ENCODE measurements around the gene CREB3L1. TPM values are rescaled to one million over a fixed set of nuclear protein-coding genes. Genes with fewer than 3 reads are reported as not detected.

CREB3L1 gene
- total RNA-seq, 1 donor from 2014 or later, result 9.8 TPM

DNA sequence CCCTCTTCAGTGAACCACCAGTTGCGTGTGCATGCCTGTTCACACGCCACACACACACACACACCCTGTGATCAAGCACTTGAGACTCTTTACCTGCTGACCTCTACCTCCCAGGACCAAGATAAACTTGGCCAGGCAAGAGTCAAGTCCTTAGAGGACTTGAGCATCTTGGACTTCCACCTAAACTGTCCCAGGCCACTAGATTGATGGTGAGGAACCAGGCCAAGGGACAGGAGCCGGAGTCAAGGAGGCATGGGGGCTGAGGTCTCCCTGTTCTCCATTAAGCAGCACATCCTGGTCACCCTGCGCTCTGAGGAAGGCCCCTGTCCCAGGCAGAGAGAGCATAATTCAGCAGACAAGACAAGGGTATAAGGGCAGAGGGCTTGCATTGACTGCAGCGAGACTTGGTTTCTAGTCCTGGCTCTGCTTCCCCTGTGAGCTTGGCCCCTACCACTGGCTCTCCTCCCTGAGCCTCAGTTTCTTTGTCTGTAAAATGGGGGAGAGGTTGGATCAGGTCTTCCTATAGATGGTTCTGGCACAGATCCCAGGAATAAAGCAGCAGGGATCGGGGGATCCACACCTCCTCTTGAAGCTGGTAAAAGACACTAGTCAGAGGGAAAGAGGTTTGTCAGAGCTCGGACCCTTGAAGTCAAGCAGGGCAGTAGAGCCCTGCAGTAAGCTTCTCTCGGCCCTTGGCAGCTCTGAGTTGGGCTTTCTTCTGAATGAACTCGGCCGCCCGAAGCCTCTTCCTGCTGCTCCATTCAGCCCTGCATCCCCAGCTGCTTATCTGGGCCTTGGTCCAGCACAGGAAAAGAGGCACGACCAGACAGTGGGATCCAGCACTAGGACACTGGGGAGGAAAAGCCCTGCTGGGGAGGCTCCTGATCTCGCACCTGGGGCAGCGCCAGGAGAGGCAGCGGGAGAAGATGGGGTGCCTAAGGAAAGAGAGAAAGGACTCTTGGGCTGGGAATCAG is 2.0 kb downstream of the CREB3L1 start:
- no peaks in the 10 kb centered on the region for H3K36me3 Mint-ChIP-seq
- no peaks in the 10 kb centered on the region for H3K9me3 Mint-ChIP-seq
- DNase-seq (ENCODE audit: extremely low spot score, unreplicated experiment), result no peak
- H3K4me3 Mint-ChIP-seq, result peak overlapping the region; percentile 90
- H3K4me1 Mint-ChIP-seq (ENCODE audit: unreplicated experiment), result peaks cover 51% of the 10 kb centered on the region
- H3K27ac Mint-ChIP-seq, result peak overlapping the region; percentile 63
- H3K27me3 Mint-ChIP-seq, result peaks cover 36% of the 10 kb centered on the region
- TF ChIP-seq, protein P1, sequence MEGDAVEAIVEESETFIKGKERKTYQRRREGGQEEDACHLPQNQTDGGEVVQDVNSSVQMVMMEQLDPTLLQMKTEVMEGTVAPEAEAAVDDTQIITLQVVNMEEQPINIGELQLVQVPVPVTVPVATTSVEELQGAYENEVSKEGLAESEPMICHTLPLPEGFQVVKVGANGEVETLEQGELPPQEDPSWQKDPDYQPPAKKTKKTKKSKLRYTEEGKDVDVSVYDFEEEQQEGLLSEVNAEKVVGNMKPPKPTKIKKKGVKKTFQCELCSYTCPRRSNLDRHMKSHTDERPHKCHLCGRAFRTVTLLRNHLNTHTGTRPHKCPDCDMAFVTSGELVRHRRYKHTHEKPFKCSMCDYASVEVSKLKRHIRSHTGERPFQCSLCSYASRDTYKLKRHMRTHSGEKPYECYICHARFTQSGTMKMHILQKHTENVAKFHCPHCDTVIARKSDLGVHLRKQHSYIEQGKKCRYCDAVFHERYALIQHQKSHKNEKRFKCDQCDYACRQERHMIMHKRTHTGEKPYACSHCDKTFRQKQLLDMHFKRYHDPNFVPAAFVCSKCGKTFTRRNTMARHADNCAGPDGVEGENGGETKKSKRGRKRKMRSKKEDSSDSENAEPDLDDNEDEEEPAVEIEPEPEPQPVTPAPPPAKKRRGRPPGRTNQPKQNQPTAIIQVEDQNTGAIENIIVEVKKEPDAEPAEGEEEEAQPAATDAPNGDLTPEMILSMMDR (conservative IDR thresholded peaks at IDR 0.05), result no peak

DNA sequence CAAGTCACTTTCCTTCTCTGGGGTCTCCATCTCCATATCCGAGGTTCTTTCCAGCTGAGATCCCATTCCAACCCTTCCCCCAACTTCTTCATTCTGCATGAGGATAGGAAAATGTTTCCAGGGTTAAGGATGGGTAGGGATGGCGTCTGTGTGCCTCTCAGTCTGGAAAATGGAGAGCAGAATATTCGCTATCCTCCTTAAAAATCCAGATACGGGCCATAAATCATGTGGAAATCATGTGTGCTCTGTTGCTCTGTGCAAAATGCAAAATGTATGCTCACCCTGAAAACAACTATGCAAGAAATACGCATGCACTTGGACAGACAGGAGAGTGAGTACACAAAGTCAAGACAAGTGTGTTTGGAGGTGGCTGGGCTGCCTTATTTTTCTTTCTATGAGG is 3.2 kb downstream of the CREB3L1 start:
- Mint-ChIP-seq H3K36me3 (no peaks in the 10 kb centered on the region), H3K9me3 (no peaks in the 10 kb centered on the region), H3K27ac (no peak overlapping the region), H3K4me1 (ENCODE audit: unreplicated experiment) (peaks cover 44% of the 10 kb centered on the region), H3K4me3 (peak overlapping the region; percentile 58), H3K27me3 (peaks cover 36% of the 10 kb centered on the region)
- TF ChIP-seq, protein P1 (conservative IDR thresholded peaks at IDR 0.05), result no peak
- no peak for DNase-seq (ENCODE audit: extremely low spot score, unreplicated experiment)

DNA sequence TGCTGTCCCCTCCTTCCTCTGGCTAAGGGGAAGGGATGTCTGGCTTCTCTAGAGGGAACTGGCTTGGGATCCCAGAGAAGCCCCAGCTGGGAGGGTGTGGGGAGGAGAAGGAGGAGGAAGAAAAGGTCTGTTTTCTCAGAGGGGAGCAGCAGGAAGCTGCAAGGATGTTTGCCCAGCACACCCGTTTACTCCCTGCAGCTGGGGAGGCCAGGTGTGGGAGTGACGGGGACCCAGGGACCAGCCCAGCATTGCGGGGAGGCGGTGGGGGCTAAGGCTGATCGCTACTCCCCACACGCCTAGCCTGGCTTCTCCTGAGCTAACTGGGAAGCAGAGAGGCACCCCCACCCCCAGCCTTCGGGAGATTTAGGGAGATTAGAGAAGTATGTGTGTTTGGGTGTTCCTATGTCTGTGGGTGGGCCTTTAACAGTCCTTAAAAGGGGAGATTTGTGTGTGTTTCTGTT is 3.9 kb downstream of the CREB3L1 start:
- Mint-ChIP-seq H3K27me3 (peaks cover 35% of the 10 kb centered on the region), H3K4me3 (peak overlapping the region; percentile 3), H3K9me3 (no peaks in the 10 kb centered on the region), H3K27ac (no peak overlapping the region), H3K4me1 (ENCODE audit: unreplicated experiment) (peaks cover 37% of the 10 kb centered on the region), H3K36me3 (no peaks in the 10 kb centered on the region)
- DNase-seq (ENCODE audit: extremely low spot score, unreplicated experiment), result no peak
- TF ChIP-seq, protein P1 (conservative IDR thresholded peaks at IDR 0.05), result no peak

DNA sequence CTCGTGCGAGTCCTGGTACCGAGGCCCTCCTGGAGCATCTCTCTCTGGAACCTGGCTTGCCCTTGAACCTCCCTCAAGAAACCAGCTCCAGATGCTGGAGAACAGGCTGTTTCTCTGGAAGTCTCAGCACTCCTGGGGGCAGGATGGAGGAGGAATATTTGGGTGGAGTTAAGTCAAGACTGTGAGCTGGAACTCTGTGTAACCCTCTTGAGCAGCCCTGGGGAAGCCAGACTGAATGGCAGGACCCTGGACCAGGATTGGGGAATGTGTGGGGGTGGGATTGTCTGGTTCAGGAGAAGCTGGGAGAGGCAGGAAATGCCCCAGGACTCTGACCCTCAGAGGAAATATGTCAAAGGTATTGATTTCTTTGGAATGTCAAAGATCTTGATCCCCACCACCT is 7.7 kb downstream of the CREB3L1 start:
- Mint-ChIP-seq H3K36me3 (no peaks in the 10 kb centered on the region), H3K4me1 (ENCODE audit: unreplicated experiment) (peaks cover 33% of the 10 kb centered on the region), H3K27me3 (peaks cover 16% of the 10 kb centered on the region), H3K27ac (no peak overlapping the region), H3K9me3 (no peaks in the 10 kb centered on the region), H3K4me3 (no peak overlapping the region)
- TF ChIP-seq, protein P1 (conservative IDR thresholded peaks at IDR 0.05), result no peak
- no peak for DNase-seq (ENCODE audit: extremely low spot score, unreplicated experiment)

DNA sequence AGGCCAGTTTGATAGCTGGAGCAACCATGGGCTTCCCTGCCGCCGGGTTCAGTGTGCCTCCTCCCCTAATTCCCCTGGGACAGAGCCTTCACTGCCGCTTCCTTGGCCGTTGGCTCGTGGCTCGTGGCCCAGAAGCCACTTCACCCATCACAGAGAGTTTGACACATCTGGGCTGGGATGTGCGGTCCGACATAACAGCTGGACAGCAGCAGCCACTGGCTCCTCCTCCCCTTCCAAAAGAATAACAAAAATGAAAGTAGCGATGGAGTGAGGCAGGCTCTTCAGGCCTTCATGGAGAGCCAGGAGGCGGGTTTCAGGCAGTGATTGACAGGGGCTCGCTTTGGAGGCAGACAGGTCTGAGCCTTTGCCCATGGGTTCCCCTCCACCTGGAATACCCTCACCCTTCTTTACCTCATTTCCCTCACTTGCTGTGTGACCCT is 8.2 kb downstream of the CREB3L1 start:
- no peak overlapping the region for H3K4me3 Mint-ChIP-seq
- H3K36me3 Mint-ChIP-seq, result no peaks in the 10 kb centered on the region
- TF ChIP-seq, protein P1 (conservative IDR thresholded peaks at IDR 0.05), result no peak
- H3K27me3 Mint-ChIP-seq, result peaks cover 12% of the 10 kb centered on the region
- H3K4me1 Mint-ChIP-seq (ENCODE audit: unreplicated experiment), result peaks cover 34% of the 10 kb centered on the region
- H3K9me3 Mint-ChIP-seq, result no peaks in the 10 kb centered on the region
- H3K27ac Mint-ChIP-seq, result no peak overlapping the region
- DNase-seq (ENCODE audit: extremely low spot score, unreplicated experiment), result no peak

Data from type B pancreatic cell (in vitro differentiated cells).